ENCODE data around the gene DUOXA1.

DUOXA1 gene, protein sequence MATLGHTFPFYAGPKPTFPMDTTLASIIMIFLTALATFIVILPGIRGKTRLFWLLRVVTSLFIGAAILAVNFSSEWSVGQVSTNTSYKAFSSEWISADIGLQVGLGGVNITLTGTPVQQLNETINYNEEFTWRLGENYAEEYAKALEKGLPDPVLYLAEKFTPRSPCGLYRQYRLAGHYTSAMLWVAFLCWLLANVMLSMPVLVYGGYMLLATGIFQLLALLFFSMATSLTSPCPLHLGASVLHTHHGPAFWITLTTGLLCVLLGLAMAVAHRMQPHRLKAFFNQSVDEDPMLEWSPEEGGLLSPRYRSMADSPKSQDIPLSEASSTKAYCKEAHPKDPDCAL

DNA sequence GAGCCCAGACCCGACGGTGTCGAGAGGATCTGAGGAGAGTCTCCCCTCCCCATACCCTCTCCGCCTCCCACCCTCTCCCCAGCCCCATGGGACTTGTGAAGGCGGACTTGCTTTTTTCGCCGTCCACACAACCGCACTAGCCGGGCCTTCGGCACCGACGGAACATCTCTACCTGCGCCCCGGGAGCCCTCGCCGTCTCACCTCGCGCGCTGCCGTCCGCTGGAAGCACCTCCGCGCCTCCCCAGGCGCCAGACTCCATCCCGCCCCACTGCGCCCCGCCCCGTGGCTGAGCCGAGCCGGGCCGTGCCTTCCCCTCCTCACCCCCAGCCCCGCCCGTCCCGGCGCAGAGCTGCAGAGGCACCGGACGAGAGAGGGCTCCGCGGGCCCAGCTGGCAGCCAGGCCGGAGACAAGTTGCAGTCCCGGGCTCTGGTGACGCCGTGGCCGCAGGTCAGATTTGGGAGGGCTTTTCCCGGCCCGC, at the start of gene DUOXA1, which contains the start of gene DUOX1:
Gene DUOXA1 (minus strand): TSS at position 229 of the 479 bp plus-strand sequence. CDS start 6,865 bp downstream, outside the sequence.
Gene DUOX1 (plus strand): TSS at position 344 of the 479 bp plus-strand sequence. CDS start 1,973 bp downstream, outside the sequence.
- in situ Hi-C loops (cut with MboI; ENCODE audit: low sequenced_read_pairs): no loop called here

DNA sequence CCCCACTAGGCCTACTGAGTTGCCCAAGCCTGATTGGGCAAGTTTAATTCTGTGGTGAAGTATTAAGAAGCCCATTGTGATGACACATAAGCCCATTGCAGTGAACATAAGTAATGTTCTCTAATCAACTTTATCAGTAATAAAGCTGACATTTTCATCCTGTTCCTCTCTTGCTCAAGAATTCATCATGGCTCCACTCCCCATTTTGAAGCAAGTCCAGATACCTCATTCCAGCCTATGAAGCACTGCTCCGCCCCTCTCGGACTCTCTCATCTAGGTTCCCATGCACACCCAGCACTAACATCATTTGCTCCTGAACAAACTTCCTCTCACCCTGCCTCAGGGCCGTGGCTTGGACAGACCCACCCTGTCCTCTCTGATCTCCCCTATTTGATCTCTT, 47.6 kb upstream of the DUOXA1 start:
- in situ Hi-C loops (cut with MboI; ENCODE audit: low sequenced_read_pairs): no loop called here

DNA sequence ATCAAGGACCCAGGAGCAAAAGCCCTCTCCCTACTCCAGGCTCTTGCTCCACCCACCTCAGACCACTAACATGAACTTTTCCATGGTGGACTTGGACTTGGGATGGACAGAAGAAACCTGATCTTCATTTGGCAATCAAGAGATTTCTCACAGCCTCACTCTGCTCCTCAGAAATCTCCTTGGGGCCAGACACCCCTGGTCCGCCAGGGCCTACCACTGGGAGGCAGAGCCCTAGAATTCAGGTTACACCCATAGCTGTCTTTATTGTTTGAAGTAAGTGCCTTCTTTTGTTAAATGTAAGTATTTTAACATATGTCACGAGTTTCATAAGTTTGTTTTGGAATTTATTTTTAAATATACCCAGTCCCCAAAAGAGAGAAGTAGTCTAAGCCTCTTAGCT, 44.9 kb upstream of the DUOXA1 start:
- in situ Hi-C loops (cut with MboI; ENCODE audit: low sequenced_read_pairs): no loop called here

DNA sequence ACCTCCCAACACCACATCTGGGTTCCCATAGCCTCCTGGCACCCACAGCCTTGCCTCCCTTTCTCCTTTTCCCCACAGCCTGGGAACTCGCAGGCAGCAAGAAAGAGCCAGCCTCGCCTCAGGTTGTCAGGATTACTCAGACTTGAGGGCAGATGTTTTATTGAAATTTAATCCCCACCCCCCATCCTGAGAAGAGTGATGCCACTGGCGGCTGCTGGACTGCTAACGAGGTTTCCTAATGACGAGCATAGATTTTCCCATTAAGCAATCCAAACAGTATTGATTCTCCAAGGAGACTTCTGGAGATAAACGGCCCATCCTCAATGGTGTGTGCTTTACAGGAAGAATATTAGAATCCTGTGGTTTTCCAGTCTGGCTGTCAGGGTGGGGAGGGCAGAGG, 44.4 kb upstream of the DUOXA1 start:
- in situ Hi-C loops (cut with MboI; ENCODE audit: low sequenced_read_pairs): no loop called here

DNA sequence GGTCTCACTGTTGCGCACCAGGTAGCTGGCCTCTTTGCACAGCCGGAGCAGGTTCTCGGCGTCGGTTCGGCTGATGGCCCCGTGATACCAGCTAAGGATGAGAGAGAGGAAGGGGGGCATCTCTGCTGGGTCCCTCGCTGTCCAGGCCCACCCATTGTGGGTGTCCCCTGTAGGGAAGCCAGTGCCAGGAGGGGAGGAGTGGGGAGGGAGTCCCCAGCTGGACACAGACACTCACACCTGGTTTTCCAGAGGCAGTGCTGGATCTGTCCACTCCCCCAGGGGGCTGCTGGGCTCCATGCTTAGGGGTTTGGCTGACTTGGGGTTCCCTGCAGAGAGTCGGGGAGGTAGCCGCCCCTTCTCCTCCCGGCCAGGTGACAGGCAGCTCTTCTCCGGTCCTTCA, 42.2 kb upstream of the DUOXA1 start:
- in situ Hi-C loops (cut with MboI; ENCODE audit: low sequenced_read_pairs): no loop called here

DNA sequence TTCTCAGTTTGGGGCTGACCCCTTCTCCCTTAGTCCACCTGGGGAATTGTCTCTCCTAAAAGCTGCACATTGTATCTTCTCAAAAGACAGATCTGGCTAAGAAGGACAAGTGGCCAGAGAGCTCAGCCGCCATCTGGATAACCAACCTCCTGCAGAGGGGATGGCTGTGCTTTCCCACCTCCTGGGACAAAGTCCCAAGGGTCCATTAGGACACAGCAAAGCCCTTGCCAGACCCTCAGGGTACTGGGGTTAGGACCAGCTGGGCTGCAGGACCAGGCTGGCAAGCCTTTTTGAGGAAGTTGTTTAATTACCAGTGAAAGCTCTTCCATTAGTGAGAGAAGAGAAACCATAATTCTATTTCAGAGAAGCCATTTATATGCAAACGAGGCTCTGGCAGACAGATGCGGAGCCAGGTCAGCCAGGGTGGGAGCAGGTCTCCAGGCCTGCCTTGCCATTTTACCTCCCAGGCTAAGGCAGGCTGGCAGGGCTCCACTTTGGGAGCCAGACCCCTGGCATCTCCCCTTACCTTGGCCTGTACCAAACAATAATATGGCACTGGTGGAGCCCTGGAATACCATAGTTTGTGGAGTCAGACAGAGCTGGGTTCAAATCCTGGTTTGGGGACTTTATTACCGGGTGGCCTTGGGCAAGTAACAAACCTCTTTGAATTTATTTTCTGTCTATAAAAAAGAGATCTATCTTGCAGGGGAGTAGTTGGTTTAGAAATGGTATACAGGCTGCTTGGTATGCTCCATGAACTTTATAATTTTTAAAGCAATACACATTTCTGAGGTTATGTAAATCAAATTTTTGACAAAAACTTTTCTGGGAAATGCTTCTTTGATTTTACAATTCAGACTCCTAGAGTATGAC, 40.2 kb upstream of the DUOXA1 start:
- in situ Hi-C loops (cut with MboI; ENCODE audit: low sequenced_read_pairs): no loop called here

DNA sequence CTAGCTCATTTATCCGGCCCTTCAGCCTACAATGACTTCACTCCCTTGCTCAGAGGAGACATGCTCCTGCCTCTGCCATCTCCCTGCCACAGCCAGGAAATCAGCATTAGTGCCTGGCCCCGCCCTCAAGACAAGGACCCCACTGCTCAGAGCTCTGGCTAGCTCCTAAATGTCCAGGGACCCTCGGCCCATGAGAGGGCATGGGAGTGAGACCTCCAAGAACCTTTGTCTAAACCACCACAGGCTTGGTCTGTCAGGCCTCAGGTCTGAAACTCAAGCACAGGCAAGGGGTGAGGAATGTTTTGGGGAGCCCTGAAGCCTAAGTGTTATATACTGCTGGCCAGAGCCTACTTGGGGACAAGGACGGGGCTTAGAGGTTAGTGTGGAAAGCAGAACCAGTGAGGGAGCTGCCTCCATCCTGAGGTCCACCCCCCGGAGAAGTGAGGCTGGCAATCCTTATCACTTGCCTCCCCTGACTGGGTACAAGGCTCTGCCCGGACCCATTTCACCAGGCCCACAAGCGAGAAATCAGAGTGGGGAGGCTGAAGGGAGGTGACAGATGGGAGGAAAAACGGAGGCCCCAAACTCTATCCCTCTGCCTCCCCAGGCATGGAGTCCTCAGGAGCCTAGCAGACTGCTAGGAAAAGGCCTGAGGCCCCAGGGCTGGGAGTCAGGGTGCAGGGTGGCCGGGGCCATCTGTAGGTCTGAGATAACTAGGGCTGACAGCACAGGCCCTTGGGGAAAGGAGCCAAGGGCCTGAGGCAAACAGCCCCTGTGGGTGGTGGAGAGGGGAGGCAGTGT, 39.3 kb upstream of the DUOXA1 start:
- in situ Hi-C loops (cut with MboI; ENCODE audit: low sequenced_read_pairs): no loop called here

DNA sequence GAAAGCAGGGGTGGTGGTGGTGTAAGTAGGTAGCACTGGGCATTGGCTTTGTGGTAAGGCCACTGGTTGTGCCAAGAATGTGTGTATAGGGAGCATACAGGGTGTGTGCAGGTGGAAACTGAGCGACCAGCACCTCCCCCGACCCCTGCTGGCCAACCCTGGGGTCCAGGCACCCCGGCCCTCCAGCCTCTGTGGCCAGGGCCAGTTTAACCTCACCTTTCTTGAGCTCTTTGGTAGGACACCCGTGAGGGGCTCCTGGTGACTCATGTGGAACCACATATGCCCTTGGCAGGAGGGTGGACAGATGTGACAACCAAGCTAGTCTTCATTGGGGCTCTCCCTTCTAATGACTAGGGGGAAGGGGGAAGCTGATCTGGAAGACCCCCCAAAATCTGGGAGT, 38.6 kb upstream of the DUOXA1 start:
- in situ Hi-C loops (cut with MboI; ENCODE audit: low sequenced_read_pairs): no loop called here

DNA sequence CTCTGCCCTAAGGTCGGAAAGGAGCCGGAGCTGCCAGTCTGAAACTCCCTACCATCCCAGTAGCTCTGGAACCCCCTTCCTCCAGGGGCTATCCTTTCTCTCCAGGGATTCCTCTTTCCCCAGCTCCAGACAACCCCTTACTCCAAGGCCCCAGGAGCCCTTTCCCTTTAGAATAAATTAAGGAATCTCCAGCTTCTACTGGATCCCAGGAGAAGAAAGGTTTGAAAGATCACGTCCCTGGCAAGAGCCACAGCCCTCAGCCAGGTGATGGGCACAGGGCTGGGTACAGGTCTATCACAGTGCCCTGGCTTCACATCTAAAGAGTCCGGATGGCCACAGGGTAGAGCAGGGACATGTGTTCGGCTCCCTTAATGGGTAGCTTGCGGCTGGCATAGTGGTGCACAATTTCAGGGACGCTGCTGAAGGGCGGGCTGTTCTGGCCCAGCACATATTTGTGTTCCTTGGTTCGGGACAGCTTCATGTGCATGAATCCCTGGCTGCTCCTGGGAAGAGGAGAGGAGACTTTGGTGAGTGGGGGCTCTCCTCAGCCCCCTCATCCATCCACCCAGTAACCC, 38.0 kb upstream of the DUOXA1 start:
- in situ Hi-C loops (cut with MboI; ENCODE audit: low sequenced_read_pairs): no loop called here

DNA sequence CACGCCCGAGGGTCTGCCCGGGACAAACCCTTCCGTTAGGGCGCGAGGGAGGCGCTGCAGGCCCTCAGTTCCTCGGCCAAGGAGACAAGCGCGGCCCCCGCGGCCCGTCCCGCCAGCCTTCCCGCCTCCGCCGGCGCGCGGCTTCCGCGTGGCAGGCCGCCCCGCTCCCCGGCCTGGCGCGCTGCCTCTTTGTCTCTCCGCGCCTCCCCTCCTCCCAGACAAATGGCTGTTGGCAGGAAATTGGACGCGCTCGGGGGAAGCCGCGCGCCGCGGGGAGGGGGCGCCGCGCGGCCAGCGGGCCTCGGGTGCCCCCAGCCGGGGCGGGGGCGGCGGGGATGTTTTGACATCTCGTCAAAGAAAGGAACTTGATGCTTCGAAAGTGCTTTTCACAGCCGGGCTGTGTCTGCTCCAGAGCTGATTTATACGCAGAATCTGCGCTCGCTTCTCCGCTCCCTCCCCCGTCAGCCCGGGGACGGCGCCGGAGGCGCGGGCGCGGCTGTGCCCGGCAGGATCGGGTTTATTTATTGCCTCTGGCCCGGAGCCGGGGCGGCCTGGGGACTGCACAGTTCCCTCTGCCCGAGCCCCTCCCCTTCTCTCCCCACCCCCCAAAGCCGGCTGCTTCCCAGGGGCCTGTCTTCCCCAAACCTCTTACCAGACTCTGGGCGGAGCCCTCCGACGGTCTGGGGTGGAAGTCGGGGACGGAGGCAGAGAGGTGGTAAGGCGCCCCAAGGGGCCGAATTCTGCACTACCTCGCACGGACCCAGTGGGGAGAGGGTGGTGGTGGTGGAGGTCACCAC, 37.4 kb upstream of the DUOXA1 start:
- in situ Hi-C loops (cut with MboI; ENCODE audit: low sequenced_read_pairs): no loop called here

DNA sequence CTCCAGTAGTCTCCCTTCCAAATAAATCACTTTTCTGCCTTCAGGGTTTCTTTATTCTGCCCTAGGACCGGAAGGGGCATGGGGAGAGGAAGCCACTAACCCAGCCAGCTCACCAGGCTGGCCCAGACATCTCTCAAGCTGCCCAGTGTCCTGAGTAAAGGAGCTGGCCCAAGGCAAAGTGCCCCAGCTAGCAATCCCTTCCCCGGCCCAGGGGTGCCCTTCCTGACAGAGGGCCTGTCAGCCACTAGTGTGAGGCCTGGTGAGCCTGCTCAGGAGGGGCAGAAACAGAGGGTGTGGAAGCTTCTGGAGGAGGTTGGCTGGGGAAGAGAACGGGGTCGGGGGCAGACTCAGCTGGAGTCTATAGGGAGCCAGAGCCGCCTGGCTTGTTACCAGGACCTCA, 35.9 kb upstream of the DUOXA1 start:
- in situ Hi-C loops (cut with MboI; ENCODE audit: low sequenced_read_pairs): no loop called here

DNA sequence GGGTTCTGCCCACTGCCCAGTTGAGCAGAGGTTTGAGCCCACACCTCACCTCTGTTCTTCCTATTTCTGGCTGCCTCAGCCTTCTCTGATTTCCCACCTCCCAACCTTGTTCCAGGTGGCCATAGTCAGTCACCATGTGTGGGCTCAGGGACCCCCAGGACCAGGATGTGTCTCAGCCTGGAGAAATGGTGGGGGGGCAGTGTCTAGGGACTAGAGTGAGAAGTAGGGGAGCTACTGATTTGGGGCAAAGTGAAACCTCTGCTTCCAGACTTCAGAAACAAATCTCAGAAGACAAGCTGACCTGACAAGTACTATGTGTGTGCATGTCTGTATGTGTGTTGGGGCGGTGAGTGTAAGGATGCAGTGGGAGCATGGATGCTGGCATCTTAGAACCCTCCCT, 35.2 kb upstream of the DUOXA1 start:
- in situ Hi-C loops (cut with MboI; ENCODE audit: low sequenced_read_pairs): no loop called here

DNA sequence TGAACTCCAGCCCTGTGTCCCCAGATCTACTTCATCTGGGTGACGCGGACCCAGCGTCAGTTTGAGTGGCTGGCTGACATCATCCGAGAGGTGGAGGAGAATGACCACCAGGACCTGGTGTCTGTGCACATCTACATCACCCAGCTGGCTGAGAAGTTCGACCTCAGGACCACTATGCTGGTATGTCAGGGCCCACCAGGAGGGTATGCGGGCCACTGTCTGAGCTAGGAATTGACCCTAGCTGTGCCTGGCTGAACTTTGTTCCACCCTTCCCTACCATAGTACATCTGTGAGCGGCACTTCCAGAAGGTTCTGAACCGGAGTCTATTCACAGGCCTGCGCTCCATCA, 33.8 kb upstream of the DUOXA1 start:
- in situ Hi-C loops (cut with MboI; ENCODE audit: low sequenced_read_pairs): no loop called here

DNA sequence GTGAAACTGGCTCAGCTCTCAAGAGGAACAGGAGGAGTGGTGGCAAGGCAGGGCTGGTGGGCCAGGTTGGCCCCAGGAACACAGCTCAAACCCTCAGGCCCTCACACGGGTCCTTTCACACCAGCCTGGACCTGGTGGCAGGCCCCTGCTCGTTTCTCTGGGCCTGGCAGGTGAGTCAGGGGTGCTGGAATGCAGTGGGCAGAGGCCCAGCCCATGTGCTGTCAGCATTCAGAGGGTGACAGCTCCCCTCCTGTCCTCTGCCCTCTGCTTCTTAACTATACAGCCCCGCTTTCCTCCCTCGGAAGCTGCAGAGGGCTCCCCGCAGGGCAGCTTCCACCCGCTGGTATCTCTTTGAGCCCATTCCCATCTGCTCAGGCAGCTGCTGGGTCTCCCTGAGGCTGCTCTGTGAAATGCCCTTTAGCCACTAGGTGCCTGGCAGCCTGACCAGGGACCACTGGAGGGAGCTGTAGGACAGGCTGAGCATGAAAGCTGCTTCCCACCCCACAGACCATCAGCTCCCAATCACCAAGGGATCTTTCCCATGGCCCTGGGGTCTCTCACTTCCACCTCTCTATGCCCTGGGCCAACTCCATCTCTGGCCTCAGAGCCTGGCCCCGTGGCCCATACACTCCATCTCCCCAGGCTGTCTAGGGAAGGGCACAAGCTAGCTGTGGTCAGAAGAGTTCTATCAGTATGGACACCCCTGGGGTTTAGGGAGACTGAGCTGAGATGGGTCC, 33.3 kb upstream of the DUOXA1 start:
- in situ Hi-C loops (cut with MboI; ENCODE audit: low sequenced_read_pairs): no loop called here

DNA sequence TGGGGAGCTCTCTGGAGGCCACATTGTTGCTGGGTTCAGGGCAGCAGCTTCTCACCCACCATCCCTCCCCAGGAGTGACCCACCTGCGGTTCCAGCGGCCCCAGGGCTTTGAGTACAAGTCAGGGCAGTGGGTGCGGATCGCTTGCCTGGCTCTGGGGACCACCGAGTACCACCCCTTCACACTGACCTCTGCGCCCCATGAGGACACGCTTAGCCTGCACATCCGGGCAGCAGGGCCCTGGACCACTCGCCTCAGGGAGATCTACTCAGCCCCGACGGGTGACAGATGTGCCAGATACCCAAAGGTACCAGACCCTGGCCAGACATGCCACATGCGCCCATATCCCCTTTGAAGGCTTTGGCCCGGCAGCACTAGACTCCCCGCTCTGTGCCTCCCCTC, 32.0 kb upstream of the DUOXA1 start:
- in situ Hi-C loops (cut with MboI; ENCODE audit: low sequenced_read_pairs): no loop called here

DNA sequence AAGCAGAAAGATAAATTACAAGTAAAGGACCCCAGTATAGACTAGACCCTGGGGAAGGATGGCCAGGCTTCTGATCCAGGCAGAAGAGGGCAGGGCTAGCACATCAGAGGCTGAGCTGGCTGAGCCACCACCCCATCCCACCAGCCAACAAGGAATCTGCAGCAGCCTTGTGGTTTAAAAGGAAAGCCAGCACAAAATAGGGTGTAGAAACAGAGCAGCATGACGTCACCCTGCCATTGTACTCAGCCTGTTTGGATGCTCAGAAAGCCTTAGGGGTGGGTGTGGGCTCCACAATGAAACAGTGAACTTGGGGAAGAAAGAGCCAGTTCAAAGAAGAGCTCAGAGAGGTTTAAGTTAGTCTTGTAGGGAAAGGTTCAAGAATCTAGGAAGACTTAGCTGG, 28.3 kb upstream of the DUOXA1 start:
- in situ Hi-C loops (cut with MboI; ENCODE audit: low sequenced_read_pairs): no loop called here

DNA sequence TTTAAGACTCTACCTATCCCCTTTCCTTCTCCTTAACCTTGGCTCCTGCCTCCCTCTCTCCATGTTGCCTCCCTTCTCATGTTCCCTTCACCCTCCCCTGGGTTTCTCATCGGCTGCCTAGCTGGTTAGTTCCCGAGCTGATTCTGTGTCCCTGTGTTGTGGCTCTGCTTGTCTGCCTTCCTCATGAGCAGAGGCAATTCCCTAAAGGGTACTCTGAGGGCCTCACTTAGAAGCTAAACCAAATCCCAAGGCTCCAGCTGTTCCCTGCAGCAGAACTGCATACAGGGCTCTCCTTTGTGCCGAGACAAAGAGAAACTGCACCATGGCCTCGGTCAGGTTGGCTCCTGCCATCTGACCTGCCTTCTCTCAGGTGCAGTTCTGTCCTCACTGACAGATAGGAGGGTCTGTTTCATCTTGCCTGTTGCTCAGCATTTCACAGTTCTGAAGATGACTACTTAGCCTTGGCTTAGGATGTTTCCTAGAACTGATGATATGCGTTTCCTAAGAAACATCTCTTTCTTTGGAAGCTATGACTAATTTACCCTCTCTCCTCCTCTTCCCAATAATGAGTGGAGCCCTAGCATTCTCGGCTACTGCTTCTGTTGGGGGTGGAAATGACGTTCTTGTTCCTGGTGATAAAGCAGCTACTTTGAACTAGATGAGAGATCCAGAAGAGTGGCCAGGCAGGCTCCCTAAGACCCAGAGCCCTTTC, 27.2 kb upstream of the DUOXA1 start:
- in situ Hi-C loops (cut with MboI; ENCODE audit: low sequenced_read_pairs): no loop called here

DNA sequence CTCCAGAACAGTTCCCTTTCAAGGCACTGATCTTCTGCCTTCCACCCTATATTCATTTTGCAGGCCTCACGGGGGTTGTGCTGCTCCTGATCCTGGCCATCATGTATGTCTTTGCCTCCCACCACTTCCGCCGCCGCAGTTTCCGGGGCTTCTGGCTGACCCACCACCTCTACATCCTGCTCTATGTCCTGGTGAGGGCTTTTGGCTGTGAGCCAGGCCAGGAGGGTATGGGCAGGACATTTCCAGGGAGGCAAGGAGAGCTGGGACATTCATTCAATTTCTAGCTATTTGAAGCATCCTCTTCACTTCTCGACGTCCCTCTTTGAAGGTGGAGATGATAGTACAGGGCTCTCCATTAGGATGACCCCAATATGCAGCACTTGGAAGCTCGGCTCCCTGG, 26.1 kb upstream of the DUOXA1 start:
- in situ Hi-C loops (cut with MboI; ENCODE audit: low sequenced_read_pairs): no loop called here
